ENCODE results near the gene DENND11. TPM values are rescaled to one million over a fixed set of nuclear protein-coding genes. Genes with fewer than 3 reads are reported as not detected.
A peak's percentile ranks its signal among the peaks of the same experiment; 100 is the strongest.
"Not testable (repeated sequence)": the region's sequence is repeated elsewhere in the genome, so short reads cannot be mapped to it uniquely, and the experiment has no call there.

Gene DENND11
- total RNA-seq, 1 experiment from 2014 or later = 8.7 TPM

DNA sequence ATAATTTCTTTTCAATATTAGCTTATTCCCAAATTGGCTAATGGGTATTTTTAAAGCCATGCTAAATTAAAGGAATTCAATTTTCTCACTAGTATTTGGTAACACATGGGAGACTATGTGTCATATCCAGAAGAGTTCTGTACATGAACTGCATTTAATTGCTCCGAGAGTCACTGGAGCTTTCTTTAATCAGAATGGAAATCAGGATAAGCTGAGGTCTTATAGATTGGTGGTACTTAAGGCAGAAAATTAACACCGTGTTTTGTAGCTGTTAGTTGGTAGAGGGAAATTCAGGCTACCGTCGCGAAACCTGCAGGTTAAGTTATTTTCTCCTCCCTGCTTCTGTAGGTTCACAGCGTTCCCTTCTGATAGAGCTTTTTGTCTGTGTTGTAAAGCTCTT is 6.4 kb upstream of the DENND11 start, which contains the start of gene WEE2:
Gene WEE2 (plus strand): TSS at position 3 of the 400 bp plus-strand sequence. CDS start 406 bp downstream, outside the sequence.
- no peak for DNase-seq (ENCODE audit: low spot score)

DNA sequence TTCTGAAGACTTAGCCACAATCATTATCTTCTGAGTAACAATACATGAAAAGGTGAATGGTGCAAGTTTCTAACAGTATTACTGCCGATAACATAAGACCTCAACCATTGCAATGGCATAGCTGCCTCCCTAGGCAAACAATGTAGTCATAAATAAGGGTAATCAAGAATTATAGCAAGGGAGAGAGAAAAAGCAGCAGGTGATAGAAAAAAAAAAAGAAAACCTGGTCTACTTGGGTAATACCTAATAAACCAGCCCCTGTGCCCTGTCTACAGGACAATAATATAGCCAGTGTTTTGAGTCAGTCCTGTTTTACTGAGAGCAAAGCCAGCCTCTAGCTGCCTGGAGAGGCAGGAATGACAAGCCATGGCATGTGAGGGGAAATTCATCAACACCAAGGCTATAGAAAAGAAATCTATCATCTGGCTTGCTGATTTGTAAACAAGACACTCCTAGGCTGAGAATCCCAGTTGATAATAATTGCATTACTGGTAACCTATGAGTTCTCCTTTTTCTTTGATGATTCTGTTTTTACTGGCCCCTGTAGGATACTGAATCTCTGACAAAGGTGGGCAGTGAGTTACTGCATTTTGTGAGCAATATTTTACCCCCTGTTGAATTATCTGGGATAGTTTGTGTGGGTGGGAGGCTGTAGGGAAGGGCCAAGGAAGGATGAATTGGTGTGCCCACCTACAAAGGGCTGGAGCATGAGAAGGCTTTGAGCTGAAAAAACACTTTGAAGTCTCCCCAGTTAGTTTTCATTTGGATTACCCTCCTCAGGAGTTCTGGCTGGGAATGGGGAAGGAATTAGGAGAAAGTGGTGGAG is 4.5 kb upstream of the DENND11 start:
- no peak for DNase-seq (ENCODE audit: low spot score)

DNA sequence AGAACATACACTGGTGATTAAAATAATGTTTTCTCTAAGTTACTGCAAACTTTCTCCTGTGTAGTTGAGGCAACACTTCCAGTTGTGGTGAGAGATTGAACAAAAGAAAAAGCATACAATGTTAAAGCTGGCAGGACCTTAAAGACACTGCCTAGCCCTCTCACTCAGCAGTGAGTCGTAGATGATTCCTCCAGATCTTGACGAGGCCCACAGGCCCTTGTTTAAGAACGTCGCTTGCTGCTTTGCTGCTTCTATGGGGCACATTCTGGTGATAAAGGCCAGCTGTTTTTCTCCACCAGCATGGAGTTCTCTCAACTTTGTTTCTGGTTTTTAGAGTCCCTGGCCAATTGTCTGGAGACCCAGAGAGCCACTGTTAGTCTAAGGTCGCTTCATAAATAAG is 2.8 kb upstream of the DENND11 start:
- no peak for DNase-seq (ENCODE audit: low spot score)

DNA sequence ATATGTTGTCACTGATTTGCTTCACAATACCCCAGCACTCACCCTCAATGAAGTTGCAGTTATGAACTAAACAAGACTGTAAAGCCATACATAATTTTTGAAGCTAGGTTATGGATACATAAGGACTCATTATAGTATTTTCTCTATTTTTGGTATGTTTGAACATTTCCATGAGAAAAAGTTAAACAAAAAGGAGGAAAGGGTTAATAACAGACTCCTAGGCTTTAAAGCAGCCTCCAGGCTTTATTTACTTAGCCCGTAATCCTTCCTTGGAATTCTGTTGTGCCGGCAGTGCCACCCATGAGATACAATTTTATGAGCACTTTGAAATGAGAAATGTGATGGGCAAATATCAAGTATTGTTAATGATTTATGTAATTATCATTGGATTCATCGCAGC is 2.1 kb upstream of the DENND11 start:
- DNase-seq (ENCODE audit: low spot score) = no peak

DNA sequence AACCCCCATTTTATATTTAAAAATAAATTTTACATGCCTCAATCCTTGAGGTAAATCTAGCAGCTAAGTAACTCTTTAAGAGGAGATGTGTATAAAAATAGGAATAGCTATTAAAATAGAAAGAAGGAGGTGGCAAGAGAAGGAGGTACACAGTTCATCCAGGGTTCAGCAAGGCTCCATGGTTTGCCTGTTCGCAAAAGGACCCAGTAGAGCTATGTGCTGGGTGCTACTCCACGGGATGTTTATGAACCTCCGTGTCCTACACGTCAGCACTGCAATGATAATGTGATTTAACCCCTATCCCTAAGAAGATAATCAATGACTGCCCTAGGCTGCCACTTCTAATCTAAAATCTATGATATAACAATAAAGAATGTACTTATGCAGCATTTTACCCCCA is 926 bp upstream of the DENND11 start:
- no peak for DNase-seq (ENCODE audit: low spot score)

- DNase-seq (ENCODE audit: low spot score) = no peak
These were observed 398 bp downstream of the DENND11 start for GRCh38 chr7:141701489-141702046.

GRCh38 chr7:141700848-141701371 is 1.1 kb downstream of the DENND11 start:
- no peak for DNase-seq (ENCODE audit: low spot score)

GRCh38 chr7:141700296-141700847 is 1.6 kb downstream of the DENND11 start:
- no peak for DNase-seq (ENCODE audit: low spot score)

- DNase-seq (ENCODE audit: low spot score) = no peak
These were observed 2.1 kb downstream of the DENND11 start for GRCh38 chr7:141699860-141700259.

DNA sequence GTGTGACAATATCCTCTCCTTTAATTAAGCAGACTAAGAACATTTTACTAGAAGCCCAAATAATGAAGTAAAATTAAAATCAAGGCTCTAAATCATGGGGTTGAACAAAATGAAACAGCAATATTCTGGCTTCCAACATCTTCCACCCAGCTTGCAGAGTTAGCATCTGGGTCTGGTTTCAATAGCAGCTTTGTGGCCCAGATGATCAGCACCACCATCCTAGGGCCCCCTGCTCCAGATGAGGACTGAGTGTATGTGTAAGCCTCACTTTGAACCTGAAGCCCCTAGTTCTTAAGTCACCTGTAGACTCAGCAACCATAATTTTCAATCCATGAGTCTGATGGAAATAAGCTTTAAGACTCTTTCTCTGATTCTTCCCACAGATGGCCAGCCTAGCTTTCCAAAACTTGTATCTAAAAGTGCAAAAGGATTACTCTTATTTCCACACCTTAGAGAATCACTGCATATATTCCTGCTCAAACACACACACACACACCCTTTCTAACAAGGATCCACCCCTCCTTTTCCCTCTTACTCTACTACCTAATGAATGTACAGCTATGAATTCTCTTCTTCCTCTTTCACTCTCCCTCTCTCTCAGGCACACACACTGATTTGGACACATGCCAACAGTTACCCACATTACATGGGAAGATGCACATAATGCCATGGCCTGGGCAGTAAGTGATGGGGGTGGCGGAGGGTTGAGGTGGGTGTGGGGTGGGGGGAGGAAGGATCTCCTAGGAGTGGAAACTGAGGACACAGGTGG is 3.5 kb downstream of the DENND11 start:
- DNase-seq (ENCODE audit: low spot score) = no peak

DNA sequence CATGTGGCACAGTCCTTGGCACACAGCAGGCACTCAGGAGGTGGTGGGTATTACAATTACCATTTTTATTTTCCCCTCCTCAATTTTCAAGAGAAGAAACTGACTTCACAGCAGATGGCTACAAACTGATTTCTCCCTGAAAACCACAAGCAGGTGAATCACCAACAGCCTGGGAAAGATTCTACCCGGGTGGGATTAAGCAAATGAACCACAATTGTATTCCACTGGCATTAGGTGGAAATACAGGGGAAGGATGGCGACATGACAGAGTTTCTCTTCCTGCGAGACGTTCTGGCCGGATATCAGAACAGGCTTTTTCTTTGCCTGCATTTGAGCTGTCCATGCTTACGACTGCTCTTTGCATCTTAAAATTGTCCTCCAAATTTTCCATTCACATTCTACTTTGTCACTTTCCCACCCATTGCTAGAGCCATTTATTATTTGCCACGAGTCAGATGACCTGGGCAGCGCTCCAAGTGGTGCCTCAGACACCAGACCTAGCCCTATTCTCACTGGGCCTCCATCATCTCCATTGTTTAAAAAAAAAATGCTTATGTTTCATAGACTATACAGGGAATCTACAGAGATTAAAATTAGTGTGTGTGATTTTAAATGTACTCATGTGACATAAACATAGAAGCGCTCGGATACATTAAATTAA is 4.6 kb downstream of the DENND11 start:
- peak; percentile 90 for DNase-seq (ENCODE audit: low spot score)

- DNase-seq (ENCODE audit: low spot score) = no peak
These were observed 5.6 kb downstream of the DENND11 start for GRCh38 chr7:141696348-141696747.

DNA sequence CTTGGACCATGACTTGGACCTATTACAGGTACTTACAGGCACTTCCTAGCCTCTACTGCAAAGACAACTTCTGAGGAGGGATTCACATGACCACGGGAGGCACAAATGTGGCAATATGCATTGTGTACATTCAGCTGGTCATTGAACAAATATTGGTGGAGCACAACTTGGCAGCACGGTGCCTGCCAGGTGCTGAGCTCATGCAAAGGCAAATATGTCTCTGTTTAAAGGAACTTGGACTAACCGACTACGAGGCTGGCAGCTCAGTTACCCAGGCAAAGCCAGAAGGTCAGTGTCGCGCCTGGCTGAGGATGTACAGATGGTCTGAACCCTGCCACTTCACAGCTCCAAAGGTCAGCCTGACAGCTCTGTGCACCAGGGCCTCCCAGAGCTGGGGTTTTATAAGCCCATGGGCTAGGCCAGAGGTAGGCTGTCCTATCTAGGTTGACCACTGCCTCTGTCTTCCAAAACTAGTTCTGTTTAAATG is 6.1 kb downstream of the DENND11 start:
- no peak for DNase-seq (ENCODE audit: low spot score)

DNA sequence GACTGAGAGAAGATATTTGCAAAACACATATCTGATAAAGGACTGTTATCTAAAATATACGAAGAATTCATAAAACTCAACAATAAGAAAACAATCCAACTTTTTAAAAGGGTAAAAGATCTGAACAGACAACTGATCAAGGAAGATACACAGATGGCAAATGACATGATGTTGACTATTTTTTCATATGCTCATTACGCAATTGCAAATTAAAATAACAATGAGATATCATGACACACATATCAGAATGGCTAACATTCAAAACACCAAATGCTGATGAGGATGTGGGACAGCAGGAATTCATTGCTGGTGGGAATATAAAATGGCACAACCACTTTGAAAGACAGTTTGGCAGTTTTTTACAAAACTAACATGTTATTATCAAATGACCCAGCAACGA is 8.9 kb downstream of the DENND11 start:
- DNase-seq (ENCODE audit: low spot score) = no peak

DNA sequence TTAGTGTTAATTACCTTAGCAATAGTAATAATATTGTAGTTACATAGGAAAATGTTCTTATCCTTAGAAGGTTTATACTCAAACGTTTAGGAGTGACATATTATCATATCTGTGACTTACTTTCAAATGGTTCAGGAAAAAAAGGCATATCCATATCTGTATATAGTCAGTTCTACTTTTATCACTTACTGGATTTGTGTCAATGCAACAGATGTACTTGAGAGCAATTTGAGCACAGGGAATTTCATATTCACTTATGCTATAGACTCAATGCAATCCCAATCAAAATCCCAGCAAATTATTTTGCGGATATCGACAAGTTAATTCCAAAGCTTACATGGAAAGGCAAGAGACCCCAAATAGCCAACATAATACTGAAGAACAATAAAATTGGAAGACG is 10.0 kb downstream of the DENND11 start:
- no peak for DNase-seq (ENCODE audit: low spot score)

DNA sequence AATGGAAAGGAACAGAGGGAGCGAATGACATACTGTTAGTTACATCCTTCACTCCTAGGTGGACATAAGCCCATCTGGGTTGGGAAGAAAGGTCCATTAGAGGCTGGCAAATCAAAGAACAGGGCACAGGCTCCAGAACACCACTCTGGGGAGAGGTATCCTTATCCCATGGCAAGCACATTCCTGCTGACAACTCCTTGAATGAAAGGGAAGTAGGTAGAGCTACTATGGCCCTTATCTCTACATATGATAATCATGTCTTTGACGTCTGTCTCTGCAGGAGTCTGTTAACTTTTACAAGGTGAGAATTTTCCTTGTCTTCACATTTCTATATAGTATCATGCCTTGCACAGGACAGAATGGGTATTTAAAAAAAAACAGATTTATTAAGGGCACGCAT is 10.4 kb downstream of the DENND11 start:
- DNase-seq (ENCODE audit: low spot score) = no peak

DNA sequence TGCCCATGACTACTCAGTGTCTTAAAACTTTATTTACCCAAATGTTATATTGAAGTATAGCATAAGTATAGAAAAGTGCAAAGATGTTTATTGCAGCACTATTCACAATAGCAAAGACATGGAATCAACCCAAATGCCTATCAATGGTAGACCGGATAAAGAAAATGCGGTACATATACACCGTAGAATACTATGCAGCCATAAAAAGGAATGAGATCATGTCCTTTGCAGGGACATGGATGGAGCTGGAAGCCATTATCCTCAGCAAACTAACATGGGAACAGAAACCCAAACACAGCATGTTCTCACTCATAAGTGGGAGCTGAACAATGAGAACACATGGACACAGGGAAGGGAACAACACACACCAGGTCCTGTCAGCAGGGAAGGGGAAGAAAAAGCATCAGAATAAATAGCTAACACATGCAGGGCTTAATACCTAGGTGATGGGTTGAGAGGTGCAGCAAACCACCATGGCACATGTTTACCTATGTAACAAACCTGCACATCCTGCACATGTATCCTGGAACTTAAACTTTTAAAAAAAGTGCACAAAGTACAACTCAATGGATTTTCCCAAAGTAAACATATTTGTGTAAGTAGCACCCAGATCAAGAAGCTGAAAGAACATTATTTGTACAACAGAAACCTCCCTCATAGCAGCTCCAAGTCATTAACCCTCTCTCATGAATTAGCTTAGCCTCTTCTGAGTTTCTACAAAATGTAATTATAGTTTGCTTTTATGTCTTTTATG is 12.7 kb downstream of the DENND11 start:
- not testable (repeated sequence) for DNase-seq (ENCODE audit: low spot score)

GRCh38 chr7:141688043-141688442 is 13.9 kb downstream of the DENND11 start:
- DNase-seq (ENCODE audit: low spot score) = no peak

DNA sequence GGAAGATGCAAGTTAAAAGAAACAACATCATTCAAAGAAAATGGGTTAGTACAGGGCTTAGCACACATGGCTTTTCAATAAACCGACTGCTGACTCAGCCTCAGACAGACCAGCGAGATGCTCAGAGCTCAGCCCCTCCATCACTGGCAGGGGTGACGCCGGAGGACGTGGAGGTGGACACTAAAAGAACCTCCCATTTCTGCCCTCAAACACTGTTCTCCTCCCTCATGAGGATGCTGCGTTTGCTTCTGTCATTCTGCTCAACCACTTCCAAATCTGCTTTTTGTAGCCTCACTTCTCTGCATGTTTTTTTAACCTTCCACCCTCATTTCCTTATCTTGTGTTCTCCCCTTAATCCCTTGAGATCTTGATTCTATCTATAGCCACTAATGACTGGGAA is 15.3 kb downstream of the DENND11 start:
- DNase-seq (ENCODE audit: low spot score) = no peak

GRCh38 chr7:141686074-141686473 is 15.9 kb downstream of the DENND11 start:
- DNase-seq (ENCODE audit: low spot score) = no peak
